Measurements from ENCODE around the gene NRF1. TPM values are rescaled to one million over a fixed set of nuclear protein-coding genes. Genes with fewer than 3 reads are reported as not detected.
A peak's percentile ranks its signal among the peaks of the same experiment; 100 is the strongest.
"Not testable (repeated sequence)": the region's sequence is repeated elsewhere in the genome, so short reads cannot be mapped to it uniquely, and the experiment has no call there.

The NRF1 gene
- total RNA-seq, 1 experiment from 2014 or later, result 25.9 TPM

GRCh38 chr7:129604021-129604420 lies 7.5 kb upstream of the NRF1 start:
- H3K4me3 ChIP-seq (replicated peaks in 1 of 2; ENCODE audit: low read depth in 1 of 2, low read length in 2 of 2); RAD21 ChIA-PET (ENCODE audit: low non-redundant PET in 1 of 2, low total read pairs in 2 of 2, uncharacterized antibody in 2 of 2, unreplicated experiment in 2 of 2); H3K79me2 ChIP-seq (ENCODE audit: insufficient read depth, low read length); H3K9ac ChIP-seq (ENCODE audit: low read length); POLR2A ChIA-PET; DNase-seq (ENCODE audit: low read depth, low spot score); H3K9me3 ChIP-seq (ENCODE audit: control insufficient read depth in 1 of 2, insufficient read depth in 1 of 2, low read depth in 1 of 2, low read length in 2 of 2); H3K36me3 ChIP-seq (ENCODE audit: control insufficient read depth in 1 of 2, insufficient read depth in 2 of 2, low read length in 2 of 2); H3K4me2 ChIP-seq (ENCODE audit: low read length); H3K9me2 ChIP-seq (ENCODE audit: insufficient read depth); H3K4me1 ChIP-seq (ENCODE audit: control insufficient read depth in 1 of 2, insufficient read depth in 2 of 2, low read length in 2 of 2); H3K27ac ChIP-seq (ENCODE audit: low read depth, low read length); ATAC-seq; H3K27me3 ChIP-seq (ENCODE audit: insufficient read depth, low read length); BruUV-seq (replicated peaks); intact Hi-C loops (cut with micrococcal nuclease); H4K20me1 ChIP-seq (ENCODE audit: insufficient read depth); CTCF ChIA-PET; H2AFZ ChIP-seq (ENCODE audit: low read depth, low read length, poor library complexity, severe bottlenecking): not testable (repeated sequence)

GRCh38 chr7:129604713-129605437 lies 6.6 kb upstream of the NRF1 start:
- Histone ChIP-seq H3K4me2 (ENCODE audit: low read length) (no peak overlapping the region), H3K27me3 (ENCODE audit: insufficient read depth, low read length) (no peaks in the 10 kb centered on the region), H3K9me2 (ENCODE audit: insufficient read depth) (no peaks in the 10 kb centered on the region), H3K36me3 (ENCODE audit: control insufficient read depth in 1 of 2, insufficient read depth in 2 of 2, low read length in 2 of 2) (peaks cover 0 to 18% of the 10 kb centered on the region in 2 experiments; a peak in 1 of 4 replicates), H3K9ac (ENCODE audit: low read length) (no peak overlapping the region), H3K4me1 (ENCODE audit: control insufficient read depth in 1 of 2, insufficient read depth in 2 of 2, low read length in 2 of 2) (peaks cover 0 to 6% of the 10 kb centered on the region in 2 experiments; a peak in 2 of 4 replicates), H3K4me3 (replicated peaks in 1 of 2; ENCODE audit: low read depth in 1 of 2, low read length in 2 of 2) (no peak overlapping the region), H3K27ac (ENCODE audit: low read depth, low read length) (no peak overlapping the region), H4K20me1 (ENCODE audit: insufficient read depth) (no peaks in the 10 kb centered on the region), H2AFZ (ENCODE audit: low read depth, low read length, poor library complexity, severe bottlenecking) (no peak overlapping the region), H3K79me2 (ENCODE audit: insufficient read depth, low read length) (peaks cover 18% of the 10 kb centered on the region), H3K9me3 (ENCODE audit: control insufficient read depth in 1 of 2, insufficient read depth in 1 of 2, low read depth in 1 of 2, low read length in 2 of 2) (no peaks in the 10 kb centered on the region)
- TF ChIP-seq POLR2AphosphoS5 (IDR thresholded peaks at IDR 0.05; ENCODE audit: low read depth, low read length) (0 out of 2 replicates have a peak, but pooled peaks have one; percentile 45), ELF1 (IDR thresholded peaks at IDR 0.05; ENCODE audit: borderline replicate concordance, low read depth) (no peak)
- no TSS peak for BruUV-seq (replicated peaks)
- POLR2A ChIA-PET, result no interaction called here
- DNase-seq (ENCODE audit: low read depth, low spot score) (no peak), ATAC-seq (no peak)
- CTCF ChIA-PET, result interaction anchor here (1.1 kb wide), 1 partner anchor 33 kb away, joined by 3 read pairs; no protein-coding TSS in a partner anchor
- RAD21 ChIA-PET (ENCODE audit: low non-redundant PET in 1 of 2, low total read pairs in 2 of 2, uncharacterized antibody in 2 of 2, unreplicated experiment in 2 of 2), result no interaction called here
- intact Hi-C loops (cut with micrococcal nuclease), result loop anchor here (5.0 kb wide), 1 partner anchor 83 kb away; no protein-coding TSS in a partner anchor
